Inflammatory macrophage treated with lipopolysaccharide for 4 hours (primary cell): ENCODE results near the gene IVNS1ABP.
"Not testable (repeated sequence)": the region's sequence is repeated elsewhere in the genome, so short reads cannot be mapped to it uniquely, and the experiment has no call there.

Experiments
- DNase-seq: peaks from one replicate; pipeline ENCODE4 v3.0.0-alpha.2; 2020

Gene IVNS1ABP

GRCh38 chr1:185291652-185292051 is 25.4 kb downstream of the IVNS1ABP start:
- DNase-seq: peak; percentile 28

- no peak for DNase-seq
These were observed 25.9 kb downstream of the IVNS1ABP start for GRCh38 chr1:185291159-185291558.

- DNase-seq: no peak
These were observed 27.2 kb downstream of the IVNS1ABP start for GRCh38 chr1:185289880-185290279.

DNA sequence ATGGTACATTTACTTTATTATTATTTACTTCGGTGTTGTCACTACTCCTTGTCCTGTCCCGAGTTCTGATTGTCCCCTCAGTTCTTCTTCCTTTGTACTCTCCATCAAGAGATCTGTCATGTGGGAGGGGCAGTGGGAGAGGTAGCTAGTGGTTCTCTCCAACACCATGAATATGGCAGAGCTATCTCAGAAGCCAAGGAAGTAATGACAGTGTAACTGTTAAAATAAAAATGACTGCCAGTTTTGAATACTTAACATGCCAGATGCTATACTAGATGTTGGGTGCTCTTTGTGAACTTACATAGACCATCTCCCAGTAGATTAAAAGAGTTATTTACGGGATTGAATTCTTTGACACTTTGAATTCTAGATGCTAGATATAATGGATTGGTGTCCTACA is 28.6 kb downstream of the IVNS1ABP start:
- DNase-seq: no peak

- DNase-seq: no peak
These were observed 29.6 kb downstream of the IVNS1ABP start for GRCh38 chr1:185287451-185287850.

DNA sequence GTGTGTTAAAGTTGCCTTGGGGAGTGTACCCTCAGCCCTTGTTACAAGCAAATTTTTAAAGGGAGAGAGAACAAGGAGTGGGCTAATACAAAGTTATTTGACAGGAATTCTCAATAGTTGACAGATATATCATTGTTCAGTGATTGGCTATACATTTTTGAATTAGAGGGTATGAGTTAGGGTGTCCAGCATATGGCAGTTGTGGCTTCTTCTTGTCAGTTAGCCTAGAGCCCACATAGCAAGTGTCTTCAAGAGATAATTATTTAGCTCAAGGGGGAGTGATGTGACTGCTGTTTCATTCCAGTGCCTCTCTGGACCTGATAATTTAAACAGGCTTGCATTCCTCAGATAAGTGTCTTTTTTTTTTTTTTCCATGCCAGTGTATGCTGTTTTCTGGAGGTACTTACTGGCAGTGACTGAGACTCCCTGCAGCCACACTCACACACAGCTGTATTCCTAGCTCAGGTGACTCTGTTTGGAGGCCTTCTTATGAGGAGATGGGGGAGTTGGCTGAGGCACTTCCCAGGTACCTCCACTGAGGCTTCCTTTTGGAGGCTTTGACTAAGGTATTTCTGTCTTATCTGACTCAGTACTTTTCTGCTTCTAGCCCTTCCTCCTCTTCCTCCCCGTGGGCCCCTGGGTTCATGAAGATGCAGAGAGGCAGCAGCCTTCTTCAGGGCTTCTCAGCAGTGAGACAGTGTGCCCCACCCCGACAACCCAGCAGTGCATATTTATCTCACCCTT is 32.3 kb downstream of the IVNS1ABP start:
- DNase-seq: no peak

GRCh38 chr1:185284116-185284515 is 32.9 kb downstream of the IVNS1ABP start:
- no peak for DNase-seq

- no peak for DNase-seq
These were observed 35.8 kb downstream of the IVNS1ABP start for GRCh38 chr1:185281245-185281644.

DNA sequence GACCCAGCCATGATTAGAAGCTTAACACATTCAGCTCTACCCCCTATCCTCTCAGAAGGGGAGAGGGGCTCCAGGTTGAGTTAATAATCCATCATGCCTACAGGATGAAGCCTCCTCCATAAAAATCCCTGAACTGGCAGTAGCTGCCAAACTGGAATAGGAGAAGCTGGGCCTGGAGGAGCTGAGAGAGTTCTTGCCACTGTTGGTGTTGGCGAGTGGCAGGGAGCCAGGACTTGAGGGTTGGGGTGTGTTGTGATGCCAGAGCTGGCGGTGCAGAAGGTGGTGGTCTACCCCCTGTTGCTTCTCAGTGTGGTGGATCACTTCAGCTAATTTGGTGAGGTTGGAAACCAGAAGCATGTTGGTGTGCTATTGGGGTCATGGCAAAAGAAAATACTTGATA is 36.5 kb downstream of the IVNS1ABP start:
- no peak for DNase-seq

DNA sequence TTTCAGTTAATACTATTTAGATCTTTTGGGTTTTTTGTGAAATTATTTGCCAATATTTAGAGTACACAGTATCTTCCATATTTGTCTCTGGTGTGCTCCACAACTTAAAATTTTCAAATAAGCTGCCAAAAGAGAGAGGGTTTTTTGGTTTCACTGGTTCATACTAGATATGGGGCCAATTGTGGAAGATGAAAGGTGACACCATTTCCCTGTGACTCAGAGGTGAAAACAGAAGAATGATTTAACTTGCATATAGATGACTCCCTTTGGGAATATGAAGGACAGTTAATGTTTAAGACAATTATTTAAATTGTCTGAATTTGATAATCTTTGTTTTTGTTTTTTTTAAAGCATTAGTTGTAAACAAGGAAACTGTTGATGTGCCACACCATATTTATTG is 37.5 kb downstream of the IVNS1ABP start:
- DNase-seq: no peak

- no peak for DNase-seq
These were observed 45.1 kb downstream of the IVNS1ABP start for GRCh38 chr1:185271921-185272320.

DNA sequence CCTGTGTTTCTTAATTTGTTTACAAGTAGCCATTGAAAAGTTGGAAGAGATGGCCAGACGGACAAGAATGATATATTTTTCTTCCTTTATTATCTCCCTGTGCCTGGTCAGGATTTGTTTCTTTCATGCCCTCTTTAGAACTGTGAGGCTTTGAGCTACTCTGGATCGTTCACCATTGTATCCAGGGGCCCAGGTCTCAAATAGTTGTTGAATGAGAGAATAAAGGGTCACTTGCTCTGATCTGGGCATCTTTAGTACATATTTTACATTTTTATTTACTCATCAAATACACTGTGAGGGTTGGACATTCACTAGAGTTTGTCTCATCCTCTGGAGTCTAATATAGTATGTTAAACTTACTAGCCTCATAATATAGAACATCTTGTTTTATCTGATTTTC is 48.7 kb downstream of the IVNS1ABP start:
- DNase-seq: no peak

- no peak for DNase-seq
These were observed 49.3 kb downstream of the IVNS1ABP start for GRCh38 chr1:185267701-185268100.

DNA sequence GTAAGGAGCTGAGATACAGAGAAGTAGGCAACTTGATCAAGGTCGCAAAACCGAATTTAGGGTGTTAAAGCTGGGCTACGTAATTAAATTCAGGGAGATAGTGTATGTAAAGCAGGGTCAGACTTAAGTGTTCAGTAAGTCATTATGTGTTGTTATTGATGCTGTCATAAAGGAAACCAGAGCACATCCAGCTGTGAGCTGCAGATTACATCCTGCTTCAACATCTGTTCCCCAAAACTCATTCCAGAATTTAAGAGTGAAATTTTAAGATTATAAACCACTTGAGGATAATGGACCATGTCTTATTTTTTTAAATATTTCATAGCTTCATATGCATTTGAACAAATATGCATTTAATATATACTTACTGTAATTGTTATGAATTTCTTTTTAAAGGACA is 49.7 kb downstream of the IVNS1ABP start:
- no peak for DNase-seq

GRCh38 chr1:185265314-185265713 is 51.7 kb downstream of the IVNS1ABP start:
- DNase-seq: no peak

DNA sequence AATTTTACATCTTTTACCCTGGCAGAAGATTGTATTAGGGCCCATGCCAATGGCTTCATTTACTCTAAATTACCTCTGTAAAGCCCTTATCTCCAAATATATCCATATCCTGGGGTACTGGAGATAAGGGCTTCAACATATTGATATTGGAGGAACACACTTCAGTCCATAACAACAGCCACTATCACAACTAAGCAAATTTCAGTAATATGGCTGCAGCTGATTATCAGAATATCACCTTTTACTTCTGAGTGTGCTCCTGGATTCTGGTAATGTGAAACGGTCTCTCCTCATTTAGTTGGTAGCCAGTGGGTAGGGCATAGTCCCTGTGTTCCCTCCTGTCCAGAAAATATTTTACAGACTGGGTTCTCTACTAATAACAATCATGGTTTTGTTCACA is 53.3 kb downstream of the IVNS1ABP start:
- DNase-seq: no peak

DNA sequence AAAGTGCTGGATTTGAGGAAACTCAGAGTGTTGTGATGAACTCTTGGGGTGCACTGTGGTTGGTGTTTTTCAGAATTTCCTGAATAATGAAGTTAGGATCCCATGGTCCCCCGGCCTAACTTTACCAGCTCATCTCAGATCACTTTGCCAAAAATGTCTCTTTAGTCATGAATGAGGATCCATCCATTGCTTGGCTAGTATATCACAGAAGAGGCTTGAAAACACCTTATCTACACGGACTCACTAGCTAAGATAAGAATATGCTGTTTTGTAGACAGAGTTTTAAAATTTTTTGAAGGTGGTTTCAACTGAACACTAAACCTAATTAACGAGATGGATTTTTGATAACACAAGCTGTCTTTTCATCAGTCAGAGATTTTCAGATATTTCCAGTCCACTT is 53.8 kb downstream of the IVNS1ABP start:
- DNase-seq: no peak

DNA sequence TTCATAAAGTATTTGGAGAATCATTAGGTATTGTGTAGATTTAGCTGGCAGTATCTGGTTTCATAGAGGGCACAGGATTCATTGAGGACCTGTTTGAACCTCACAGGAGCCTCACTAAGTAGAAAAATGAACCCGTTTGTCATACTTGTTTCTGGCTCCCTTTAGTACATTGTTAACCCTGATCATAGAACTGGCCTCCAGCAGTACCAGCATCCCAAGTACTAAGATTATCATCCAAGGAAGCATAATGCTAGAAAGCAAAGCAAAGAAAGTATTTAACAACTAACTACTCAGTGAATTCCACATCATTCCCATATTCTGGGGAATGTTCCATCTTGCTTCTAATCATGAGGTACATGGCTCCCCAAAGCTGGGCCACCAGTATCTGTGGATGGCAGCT is 54.9 kb downstream of the IVNS1ABP start:
- no peak for DNase-seq

DNA sequence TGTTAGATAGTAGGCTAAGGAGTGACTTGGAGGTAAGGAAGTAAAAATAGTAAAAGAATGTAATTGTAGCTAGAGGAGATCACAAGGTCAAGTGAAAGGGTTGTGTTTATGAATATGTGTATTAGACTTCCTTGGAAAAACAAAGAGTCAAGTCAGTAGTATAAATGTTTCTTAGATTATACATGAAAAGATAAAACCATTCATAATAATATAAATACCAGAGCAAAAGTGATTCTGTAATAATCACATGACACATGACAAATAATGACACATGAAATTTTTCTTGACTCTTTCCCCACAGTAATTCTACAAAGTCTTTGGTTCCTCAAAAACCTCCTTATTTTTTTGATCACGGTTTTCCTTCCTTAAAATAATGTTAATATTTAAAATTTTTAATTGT is 56.4 kb downstream of the IVNS1ABP start:
- DNase-seq: peak; percentile 82

DNA sequence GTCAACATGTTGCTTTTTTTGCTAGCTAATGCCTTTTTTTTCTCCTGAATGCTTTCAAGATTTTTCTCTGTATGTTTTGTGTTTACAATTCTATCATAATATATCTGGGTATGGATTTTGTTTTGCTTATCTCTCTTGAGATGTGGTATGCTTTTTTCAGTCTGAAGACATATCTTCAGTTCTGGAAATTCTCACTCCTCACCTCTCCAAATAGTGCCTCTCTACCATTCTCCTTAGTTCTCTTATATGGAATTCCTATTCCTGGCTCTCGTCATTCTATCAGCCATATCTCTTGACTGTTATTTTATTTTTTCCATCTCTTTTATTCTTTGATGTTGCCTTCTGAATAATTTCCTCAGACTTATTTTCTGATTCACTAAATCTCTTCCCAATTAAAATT is 58.4 kb downstream of the IVNS1ABP start:
- no peak for DNase-seq

DNA sequence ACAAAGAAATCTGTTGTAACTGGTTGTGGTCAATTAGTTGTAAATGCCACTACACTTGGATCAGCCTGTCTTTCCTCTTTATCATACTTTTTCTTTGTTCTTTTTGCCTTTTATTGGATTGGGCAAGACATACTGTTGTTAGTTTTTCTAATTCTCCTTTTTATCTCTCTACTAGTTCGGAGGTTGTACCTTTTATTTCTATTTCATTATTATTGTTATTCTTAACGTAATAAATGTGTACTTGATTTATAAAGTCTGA is 59.2 kb downstream of the IVNS1ABP start:
- no peak for DNase-seq

GRCh38 chr1:185257116-185257949 is 59.7 kb downstream of the IVNS1ABP start:
- DNase-seq: not testable (repeated sequence)

- not testable (repeated sequence) for DNase-seq
These were observed 61.4 kb downstream of the IVNS1ABP start for GRCh38 chr1:185255595-185255994.

GRCh38 chr1:185252404-185252803 is 64.6 kb downstream of the IVNS1ABP start:
- DNase-seq: not testable (repeated sequence)

- DNase-seq: not testable (repeated sequence)
These were observed 65.1 kb downstream of the IVNS1ABP start for GRCh38 chr1:185251928-185252327.
